NCI-H128 (cell line): ENCODE data around the gene SV2C.

Source experiments
- DNase-seq: peaks from one replicate; lab custom pipeline; 2025; ENCODE audit not compliant: unreplicated experiment; lab: John Stamatoyannopoulos, UW

The SV2C gene

GRCh38 chr5:76099286-76099702 lies 16.1 kb downstream of the SV2C start:
- no peak for DNase-seq

- DNase-seq: no peak
Measured at GRCh38 chr5:76099756-76100155, 16.6 kb downstream of the SV2C start.

DNA sequence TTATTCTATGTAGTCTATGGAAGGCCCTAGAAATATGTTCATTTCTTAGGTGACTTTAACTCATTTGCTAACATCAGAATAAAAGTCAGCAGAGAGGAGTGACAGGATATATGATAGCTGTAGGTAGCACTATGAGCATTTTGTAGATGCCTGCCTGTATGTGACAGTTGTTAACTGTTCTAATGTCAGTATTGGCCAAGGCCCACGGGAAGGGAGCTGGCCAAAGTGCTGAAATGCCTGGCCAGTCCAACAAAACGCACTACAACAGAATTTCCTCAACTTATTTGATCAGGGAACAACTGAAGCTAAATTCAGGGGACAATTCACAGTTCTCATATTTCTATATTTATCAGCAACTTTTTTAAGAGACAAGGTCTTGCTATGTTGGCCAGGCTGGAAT lies 20.8 kb downstream of the SV2C start:
- DNase-seq: no peak

DNA sequence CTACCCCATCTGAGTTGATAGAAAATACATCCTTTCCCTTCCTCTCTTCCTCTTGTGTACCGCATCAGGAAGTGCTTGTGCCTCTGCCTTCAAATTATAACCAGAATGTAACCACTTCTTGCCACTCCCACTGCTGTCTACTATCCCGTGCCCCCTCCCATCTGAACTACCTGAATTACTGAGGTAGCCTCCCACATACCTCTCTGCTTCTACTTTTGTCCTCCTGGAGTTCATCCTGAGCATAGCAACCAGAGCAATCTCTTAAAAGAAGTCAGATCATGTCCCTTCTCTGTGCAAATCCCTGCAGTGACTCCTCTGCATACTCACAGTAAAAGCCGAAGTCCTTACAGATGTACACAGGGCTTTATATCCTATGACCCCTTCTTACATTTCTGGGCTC lies 23.0 kb downstream of the SV2C start:
- no peak for DNase-seq

GRCh38 chr5:76111477-76112174 lies 28.4 kb downstream of the SV2C start:
- DNase-seq: no peak

GRCh38 chr5:76113103-76113502 lies 29.9 kb downstream of the SV2C start:
- DNase-seq: no peak

GRCh38 chr5:76114179-76114851 lies 31.1 kb downstream of the SV2C start:
- DNase-seq: no peak

- DNase-seq: no peak
Measured at GRCh38 chr5:76125346-76125745, 42.2 kb downstream of the SV2C start.

DNA sequence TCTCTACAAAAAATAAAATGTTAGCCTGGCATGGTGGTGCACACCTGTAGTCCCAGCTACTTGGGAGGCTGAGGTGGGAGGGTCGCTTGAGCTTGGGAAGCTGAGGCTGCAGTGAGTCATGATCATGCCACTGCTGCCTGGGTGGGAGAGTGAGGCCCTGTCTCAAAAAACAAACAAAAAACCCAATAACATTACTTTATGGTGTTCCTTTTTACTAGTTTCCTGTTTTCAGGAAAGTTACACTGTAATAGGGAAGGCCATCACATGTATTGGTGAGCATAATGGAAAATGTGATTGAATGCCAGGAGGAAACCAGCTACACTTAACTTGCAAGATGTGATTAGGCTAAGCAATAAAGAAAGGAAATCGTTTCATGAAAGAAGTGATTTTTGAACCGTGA lies 42.7 kb downstream of the SV2C start:
- DNase-seq: no peak

GRCh38 chr5:76134003-76134402 lies 50.8 kb downstream of the SV2C start:
- DNase-seq: no peak

DNA sequence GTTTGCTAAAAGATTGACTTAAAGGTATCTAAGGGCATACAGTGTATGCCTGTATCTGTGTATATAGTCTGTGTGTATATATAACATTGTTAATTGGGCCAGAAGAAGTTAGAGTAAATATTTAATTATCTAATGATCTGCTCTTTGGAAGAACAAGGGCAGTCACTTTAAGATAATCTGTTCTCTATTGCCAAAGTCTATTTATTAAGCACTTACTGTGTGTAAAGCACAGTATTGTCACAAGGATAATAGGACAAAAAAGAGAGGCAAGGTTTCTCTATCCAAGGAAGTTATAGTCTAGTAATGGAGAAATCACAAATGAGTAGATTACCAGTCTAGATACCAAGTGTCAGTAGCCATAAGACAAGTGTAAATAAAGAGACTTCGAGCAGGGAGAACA lies 51.5 kb downstream of the SV2C start:
- DNase-seq: no peak

GRCh38 chr5:76137887-76138542 lies 54.8 kb downstream of the SV2C start:
- no peak for DNase-seq

GRCh38 chr5:76143884-76144283 lies 60.7 kb downstream of the SV2C start:
- DNase-seq: no peak

DNA sequence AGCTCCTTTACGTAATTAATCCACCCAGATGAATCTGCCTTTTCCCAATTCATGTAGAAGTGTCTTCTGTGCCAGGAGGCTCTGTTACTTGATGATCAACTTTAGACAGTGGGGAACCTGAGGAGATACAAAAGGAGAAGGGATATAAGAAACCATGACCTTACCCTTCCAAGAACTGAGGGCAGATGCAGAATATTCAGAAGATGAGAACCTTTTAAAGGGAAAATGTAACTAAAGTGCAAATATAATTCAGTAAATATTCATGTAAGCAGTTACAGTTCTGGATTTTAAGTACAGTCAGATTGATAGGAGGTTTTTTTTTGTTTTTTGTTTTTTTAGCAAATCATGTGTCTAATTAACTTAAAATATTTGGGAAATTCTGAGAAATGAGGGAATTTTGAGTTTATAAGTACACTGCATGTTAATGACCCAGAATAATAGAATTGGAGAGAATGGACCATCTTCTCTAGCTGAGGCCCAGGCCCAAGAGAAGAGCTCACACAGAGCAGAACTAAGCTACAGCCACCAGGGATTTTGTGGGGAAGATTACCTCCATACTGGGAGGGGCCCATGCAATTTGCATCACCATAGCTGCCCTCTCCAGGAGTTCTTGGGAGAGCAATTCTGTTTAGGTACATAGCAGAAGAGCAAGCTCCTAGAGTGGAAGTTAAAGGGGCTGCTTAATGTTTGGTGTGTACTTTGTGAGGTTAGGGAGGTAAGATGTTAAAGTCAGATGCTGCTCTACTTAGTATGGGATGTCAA lies 61.5 kb downstream of the SV2C start:
- DNase-seq: no peak

DNA sequence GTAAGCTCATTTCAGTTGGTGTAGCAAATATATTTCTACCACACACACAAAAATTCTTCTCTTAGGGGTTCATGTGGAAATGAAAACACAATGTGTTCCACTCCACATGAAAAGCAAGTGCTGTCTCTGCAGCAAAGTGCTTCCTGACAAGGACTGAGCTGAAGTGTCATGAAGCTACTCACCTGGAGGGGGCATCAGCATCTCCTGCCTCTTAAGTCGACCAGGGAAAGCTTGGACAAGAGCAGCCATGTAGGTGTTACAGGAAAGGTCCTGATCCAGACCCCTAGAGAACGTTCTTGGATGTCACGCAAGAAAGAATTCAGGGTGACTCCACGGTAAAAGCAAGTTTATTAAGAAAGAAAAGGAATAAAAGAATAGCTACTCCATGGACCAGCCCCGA lies 62.8 kb downstream of the SV2C start:
- no peak for DNase-seq

- no peak for DNase-seq
Measured at GRCh38 chr5:76149636-76150035, 66.5 kb downstream of the SV2C start.

DNA sequence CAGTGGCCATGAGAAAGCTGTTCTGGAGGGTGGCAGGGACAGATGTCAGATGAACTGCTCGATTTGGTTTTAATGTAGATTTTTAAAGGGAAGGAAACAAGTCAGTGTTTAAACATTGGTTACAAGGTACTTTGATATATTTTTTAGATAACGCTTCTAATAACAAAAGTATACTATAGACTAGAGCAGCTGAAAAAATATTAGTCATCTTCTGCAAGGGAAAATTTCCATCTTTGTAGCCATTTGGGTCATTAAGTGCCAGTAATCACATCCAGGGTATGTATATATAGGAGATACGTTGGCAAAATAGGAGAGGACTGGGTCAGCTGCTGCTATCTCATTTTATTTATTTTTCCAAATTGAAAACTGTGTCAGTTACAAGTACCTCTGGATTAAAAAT lies 69.0 kb downstream of the SV2C start:
- no peak for DNase-seq

DNA sequence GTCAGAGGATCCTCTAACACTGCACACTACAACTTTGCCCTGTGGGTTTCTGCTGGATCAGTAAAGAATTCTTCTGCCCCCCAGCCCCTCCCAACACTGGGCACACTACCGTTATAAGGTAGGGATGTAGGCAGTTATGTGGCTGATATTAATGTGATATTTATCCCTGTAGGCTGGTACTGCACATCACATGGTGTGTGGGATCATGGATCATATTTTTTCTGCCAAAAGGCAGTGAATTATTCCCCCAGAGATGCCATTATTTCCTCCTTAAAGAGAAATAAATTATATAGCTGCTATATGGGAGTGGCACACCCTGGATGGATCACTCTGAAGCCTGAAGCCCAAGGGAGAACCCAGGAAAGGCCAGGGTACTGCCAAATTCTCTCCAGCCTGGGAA lies 69.5 kb downstream of the SV2C start:
- DNase-seq: no peak

DNA sequence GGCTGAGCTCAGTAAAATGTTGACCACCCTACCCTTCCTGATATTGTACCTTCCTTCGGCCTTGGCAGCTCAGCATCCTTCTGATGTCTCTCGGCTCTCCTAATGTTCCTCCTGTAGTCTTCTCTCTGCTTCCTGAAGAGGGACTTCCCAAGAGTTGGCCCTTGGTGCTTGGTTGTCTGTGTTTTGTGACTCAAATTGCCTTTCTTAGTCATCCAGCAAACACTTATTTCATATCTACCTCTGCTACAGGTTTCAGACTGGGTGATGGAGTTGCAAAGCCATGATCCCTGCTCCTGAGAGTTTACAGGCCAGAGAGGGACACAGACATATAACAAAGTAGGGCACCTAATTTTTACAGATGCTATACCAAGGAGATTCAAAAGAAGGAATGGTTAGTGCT lies 70.1 kb downstream of the SV2C start:
- DNase-seq: no peak

GRCh38 chr5:76154009-76154690 lies 71.0 kb downstream of the SV2C start:
- no peak for DNase-seq

GRCh38 chr5:76155536-76155935 lies 72.4 kb downstream of the SV2C start:
- no peak for DNase-seq
